Nephron (organoid): ENCODE measurements around the gene DST.

ENCODE experiments used
- H3K27ac Mint-ChIP-seq, 3 experiments: 2 replicates each; pipeline ENCODE4 v1.8.0; 2020; ENCODE audit warnings: mixed read lengths in 3 of 3, mild to moderate bottlenecking in 2 of 3, moderate library complexity in 1 of 3
- H3K27me3 Mint-ChIP-seq: 2 replicates; pipeline ENCODE4 v1.8.0; 2021; ENCODE audit warnings: low read depth, mild to moderate bottlenecking, moderate library complexity, mixed read lengths
- H3K36me3 Mint-ChIP-seq: 2 replicates; pipeline ENCODE4 v1.8.0; 2020; ENCODE audit warnings: low read depth, mixed read lengths
- H3K4me1 Mint-ChIP-seq: 2 replicates; pipeline ENCODE4 v1.8.0; 2020; ENCODE audit warnings: mixed read lengths
- H3K4me3 Mint-ChIP-seq, 3 experiments: 2 replicates each; pipeline ENCODE4 v1.8.0; 2020; ENCODE audit warnings: mild to moderate bottlenecking in 3 of 3, mixed read lengths in 3 of 3, moderate library complexity in 2 of 3
- H3K9me3 Mint-ChIP-seq: 2 replicates; pipeline ENCODE4 v1.8.0; 2020; ENCODE audit warnings: mixed read lengths
- TF ChIP-seq, protein P1 (sequence below), 3 experiments: fragments of 200-600 bp; sonication (generic); IDR thresholded peaks; one replicate each; pipeline ENCODE4 v1.5.0; 2021; ENCODE audit warnings: antibody characterized with exemption in 3 of 3; ENCODE audit not compliant: unreplicated experiment in 3 of 3

DST gene

DNA sequence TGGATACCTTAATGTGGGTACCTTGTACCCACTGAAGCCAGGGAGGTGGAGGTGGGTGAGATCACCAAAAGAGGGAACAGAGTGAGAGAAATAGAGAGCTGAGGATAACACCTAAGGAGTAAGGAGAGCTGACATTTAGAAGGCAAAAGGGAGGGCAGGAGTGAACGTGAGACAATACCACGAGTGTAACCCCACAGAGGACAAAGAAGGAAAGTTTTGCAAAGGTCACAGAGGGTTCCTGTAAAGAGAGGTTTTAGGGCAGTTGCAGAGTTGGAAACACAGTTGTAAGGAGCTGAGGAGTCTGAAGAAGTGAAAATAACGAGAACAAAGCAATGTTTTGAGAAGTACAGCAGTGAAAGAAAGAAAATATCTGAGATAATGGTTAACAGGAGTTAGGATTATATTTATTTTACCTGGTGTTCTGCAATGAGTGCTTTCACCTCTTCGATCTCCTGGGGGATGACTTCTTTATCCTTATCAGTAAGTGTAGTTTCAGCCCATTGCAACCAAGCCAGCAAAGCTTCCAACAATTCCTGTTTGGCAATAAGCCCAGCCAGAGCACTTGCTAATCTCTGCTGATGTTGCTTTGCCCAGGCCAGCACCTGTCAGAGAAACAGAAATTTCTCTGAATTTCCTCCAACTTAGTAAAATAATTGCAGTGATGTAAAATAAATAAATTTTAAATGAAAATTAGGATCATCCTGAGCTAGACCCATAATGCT lies 166.8 kb downstream of the DST start:
- peaks cover 10% of the 10 kb centered on the region for H3K4me1 Mint-ChIP-seq
- peaks cover 8% of the 10 kb centered on the region for H3K9me3 Mint-ChIP-seq
- peaks cover 81% of the 10 kb centered on the region for H3K36me3 Mint-ChIP-seq
- peak overlapping the region in 2 of 3 experiments; percentile 26 to 29 for H3K27ac Mint-ChIP-seq
- no peaks in the 10 kb centered on the region for H3K27me3 Mint-ChIP-seq
- TF ChIP-seq, protein P1, sequence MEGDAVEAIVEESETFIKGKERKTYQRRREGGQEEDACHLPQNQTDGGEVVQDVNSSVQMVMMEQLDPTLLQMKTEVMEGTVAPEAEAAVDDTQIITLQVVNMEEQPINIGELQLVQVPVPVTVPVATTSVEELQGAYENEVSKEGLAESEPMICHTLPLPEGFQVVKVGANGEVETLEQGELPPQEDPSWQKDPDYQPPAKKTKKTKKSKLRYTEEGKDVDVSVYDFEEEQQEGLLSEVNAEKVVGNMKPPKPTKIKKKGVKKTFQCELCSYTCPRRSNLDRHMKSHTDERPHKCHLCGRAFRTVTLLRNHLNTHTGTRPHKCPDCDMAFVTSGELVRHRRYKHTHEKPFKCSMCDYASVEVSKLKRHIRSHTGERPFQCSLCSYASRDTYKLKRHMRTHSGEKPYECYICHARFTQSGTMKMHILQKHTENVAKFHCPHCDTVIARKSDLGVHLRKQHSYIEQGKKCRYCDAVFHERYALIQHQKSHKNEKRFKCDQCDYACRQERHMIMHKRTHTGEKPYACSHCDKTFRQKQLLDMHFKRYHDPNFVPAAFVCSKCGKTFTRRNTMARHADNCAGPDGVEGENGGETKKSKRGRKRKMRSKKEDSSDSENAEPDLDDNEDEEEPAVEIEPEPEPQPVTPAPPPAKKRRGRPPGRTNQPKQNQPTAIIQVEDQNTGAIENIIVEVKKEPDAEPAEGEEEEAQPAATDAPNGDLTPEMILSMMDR (IDR thresholded peaks at IDR 0.05; ENCODE audit: unreplicated experiment in 3 of 3) = no peak
- no peak overlapping the region for H3K4me3 Mint-ChIP-seq

DNA sequence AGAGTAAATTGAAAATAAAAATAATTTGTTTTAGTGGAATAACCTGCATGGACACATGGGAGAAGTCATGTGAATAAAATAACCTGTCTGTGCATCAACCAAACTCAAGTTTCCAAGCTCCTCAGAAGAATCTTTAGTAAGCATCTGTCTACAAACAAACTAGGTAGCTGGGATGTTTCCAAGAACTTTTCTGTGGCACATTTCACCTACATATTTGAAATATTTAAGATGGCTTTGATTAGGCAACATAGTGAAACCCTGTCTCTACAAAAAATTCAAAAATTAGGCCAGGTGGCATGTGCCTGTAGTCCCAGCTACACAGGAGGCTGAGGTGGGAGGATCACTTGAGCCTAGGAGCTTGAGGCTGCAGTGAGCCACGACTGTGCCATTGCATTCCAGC lies 168.2 kb downstream of the DST start:
- no peaks in the 10 kb centered on the region for H3K27me3 Mint-ChIP-seq
- H3K27ac Mint-ChIP-seq = no peak overlapping the region

DNA sequence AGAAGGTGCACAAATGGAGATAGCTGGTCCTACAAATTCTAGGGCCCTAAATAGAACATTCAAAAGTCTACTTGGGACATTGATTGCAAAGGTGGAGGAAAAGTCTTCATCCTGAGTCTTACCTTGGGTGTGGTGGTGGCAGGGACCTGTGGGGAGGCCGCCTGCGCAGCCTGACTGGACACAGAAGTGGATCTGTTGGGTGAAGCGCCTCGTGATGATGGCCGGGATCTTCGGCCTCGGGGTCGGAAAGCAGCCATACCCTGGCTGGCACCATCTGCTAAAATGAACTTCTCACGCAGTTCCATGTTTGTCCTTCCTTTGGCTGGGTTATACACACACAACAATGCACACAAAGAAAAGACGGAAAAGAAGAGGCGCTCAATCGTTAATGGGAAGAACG lies 179.2 kb downstream of the DST start:
- peaks cover 71% of the 10 kb centered on the region for H3K36me3 Mint-ChIP-seq
- H3K27me3 Mint-ChIP-seq = no peaks in the 10 kb centered on the region

More for the DNA sequence above, 168.2 kb downstream of the DST start:
- no peak overlapping the region for H3K4me3 Mint-ChIP-seq
- peaks cover 79% of the 10 kb centered on the region for H3K36me3 Mint-ChIP-seq
- peaks cover 8% of the 10 kb centered on the region for H3K9me3 Mint-ChIP-seq
- TF ChIP-seq, protein P1 (IDR thresholded peaks at IDR 0.05; ENCODE audit: unreplicated experiment in 3 of 3) = no peak
- peaks cover 10% of the 10 kb centered on the region for H3K4me1 Mint-ChIP-seq

DNA sequence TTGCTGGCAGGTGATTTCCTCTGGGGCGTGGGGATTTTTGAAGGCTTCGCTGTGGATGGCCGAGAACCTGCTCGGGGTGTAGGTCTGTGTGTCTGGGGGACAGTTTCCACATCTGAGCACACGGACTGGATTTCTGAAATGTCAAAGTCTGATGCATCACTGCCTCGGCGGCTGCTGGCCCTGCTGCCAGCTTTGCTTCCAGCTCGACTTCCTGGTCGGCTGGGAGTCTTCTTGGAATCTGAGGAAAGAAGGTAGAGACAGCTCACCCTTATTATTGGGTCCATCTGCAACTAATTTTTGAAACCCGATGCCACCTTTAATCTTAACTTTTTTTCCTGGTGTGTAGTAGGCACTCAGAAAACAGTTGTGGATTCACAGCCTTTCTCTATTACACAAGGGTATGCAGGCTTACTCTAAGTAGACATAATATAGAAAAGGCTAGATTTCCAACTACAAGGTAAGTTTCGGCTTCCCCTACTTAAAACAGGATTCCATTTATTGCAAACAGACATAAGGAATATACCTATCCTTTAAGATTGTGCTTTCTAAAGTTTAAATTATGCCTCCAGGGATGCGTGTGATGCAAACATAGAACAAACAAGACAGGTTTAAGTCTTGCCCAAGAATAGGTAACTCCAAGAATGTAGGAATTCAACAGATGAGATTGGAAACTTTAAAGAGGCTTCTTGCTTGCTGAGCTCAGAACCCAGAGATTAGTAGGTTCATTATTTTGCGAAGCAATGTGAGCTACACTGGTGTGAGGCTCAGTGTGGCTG lies 183.5 kb downstream of the DST start:
- Mint-ChIP-seq H3K27me3 (no peaks in the 10 kb centered on the region), H3K9me3 (no peaks in the 10 kb centered on the region)

More for the DNA sequence above, 179.2 kb downstream of the DST start:
- no peak overlapping the region for H3K27ac Mint-ChIP-seq
- no peak overlapping the region for H3K4me3 Mint-ChIP-seq
- TF ChIP-seq, protein P1 (IDR thresholded peaks at IDR 0.05; ENCODE audit: unreplicated experiment in 3 of 3) = no peak
- no peaks in the 10 kb centered on the region for H3K4me1 Mint-ChIP-seq
- H3K9me3 Mint-ChIP-seq = no peaks in the 10 kb centered on the region

DNA sequence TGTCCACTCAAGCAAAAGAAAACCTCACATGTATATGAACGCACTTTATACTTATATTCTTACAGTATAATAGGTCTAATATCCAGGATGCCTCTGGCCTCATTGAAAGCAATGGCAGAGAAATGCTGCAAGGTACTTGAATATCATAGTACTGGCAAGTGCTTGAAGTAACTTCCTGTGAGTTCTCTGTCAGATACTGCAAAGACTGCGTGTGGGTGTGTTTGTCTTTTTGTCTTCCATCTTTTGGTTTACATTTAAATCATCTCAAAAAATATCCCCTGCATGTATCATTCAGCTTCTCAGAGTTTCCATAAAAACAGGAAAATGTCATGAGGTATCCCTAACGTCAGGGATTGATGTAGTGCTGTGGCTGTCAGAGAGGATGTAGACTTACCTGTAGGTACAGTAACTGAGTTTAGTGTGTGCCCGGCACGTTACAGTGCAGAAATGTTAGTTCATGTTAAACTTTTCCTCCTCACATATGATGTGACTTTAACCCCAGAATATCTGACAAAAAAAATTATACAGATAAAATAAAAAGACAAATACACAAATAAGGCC lies 184.3 kb downstream of the DST start:
- H3K27ac Mint-ChIP-seq = no peak overlapping the region
- H3K27me3 Mint-ChIP-seq = no peaks in the 10 kb centered on the region
- TF ChIP-seq, protein P1 (IDR thresholded peaks at IDR 0.05; ENCODE audit: unreplicated experiment in 3 of 3) = no peak
- H3K36me3 Mint-ChIP-seq = peaks cover 63% of the 10 kb centered on the region
- H3K4me3 Mint-ChIP-seq = no peak overlapping the region
- no peaks in the 10 kb centered on the region for H3K4me1 Mint-ChIP-seq
- no peaks in the 10 kb centered on the region for H3K9me3 Mint-ChIP-seq

More for the DNA sequence above, 183.5 kb downstream of the DST start:
- Mint-ChIP-seq H3K36me3 (peaks cover 66% of the 10 kb centered on the region), H3K4me3 (no peak overlapping the region), H3K27ac (peak overlapping the region in 2 of 3 experiments; percentile 21 to 90), H3K4me1 (no peaks in the 10 kb centered on the region)
- TF ChIP-seq, protein P1 (IDR thresholded peaks at IDR 0.05; ENCODE audit: unreplicated experiment in 3 of 3) = no peak
